RPMI7951 (cell line): ENCODE measurements around the gene WNT5B. TPM values are rescaled to one million over a fixed set of nuclear protein-coding genes. Genes with fewer than 3 reads are reported as not detected.
A peak's percentile ranks its signal among the peaks of the same experiment; 100 is the strongest.
"Not testable (repeated sequence)": the region's sequence is repeated elsewhere in the genome, so short reads cannot be mapped to it uniquely, and the experiment has no call there.

Experiments
- DNase-seq: peaks from one replicate; pipeline ENCODE4 v3.0.0-alpha.2; 2012; ENCODE audit warnings: low read depth
- total RNA-seq: library from RNA; depleted of rRNA; stranded (reverse); fragments of >200 nt; shearing (Covaris generic); gene quantifications from 2 replicates; pipeline ENCODE4 v1.2.3, GENCODE V29; 2014

Gene WNT5B
- total RNA-seq, 1 experiment from 2014 or later: 42.9 TPM

- no peak for DNase-seq
These were observed 30.3 kb upstream of the WNT5B start for GRCh38 chr12:1598757-1599156.

- not testable (repeated sequence) for DNase-seq
These were observed 26.3 kb upstream of the WNT5B start for GRCh38 chr12:1602706-1603105.

GRCh38 chr12:1603269-1603993 lies 25.6 kb upstream of the WNT5B start:
- DNase-seq: no peak

- DNase-seq: no peak
These were observed 24.6 kb upstream of the WNT5B start for GRCh38 chr12:1604464-1604863.

- DNase-seq: peak; percentile 82
These were observed 23.7 kb upstream of the WNT5B start for GRCh38 chr12:1605129-1606020.

GRCh38 chr12:1606021-1606622 lies 22.9 kb upstream of the WNT5B start:
- peak; percentile 93 for DNase-seq

- no peak for DNase-seq
These were observed 20.9 kb upstream of the WNT5B start for GRCh38 chr12:1607940-1608712.

GRCh38 chr12:1608713-1609119 lies 20.3 kb upstream of the WNT5B start:
- DNase-seq: no peak

- DNase-seq: no peak
These were observed 18.9 kb upstream of the WNT5B start for GRCh38 chr12:1610072-1610643.

- DNase-seq: peak; percentile 90
These were observed 17.0 kb upstream of the WNT5B start for GRCh38 chr12:1611803-1612572.

GRCh38 chr12:1613860-1614259 lies 15.2 kb upstream of the WNT5B start:
- DNase-seq: no peak

GRCh38 chr12:1614360-1614759 lies 14.7 kb upstream of the WNT5B start:
- no peak for DNase-seq

- DNase-seq: peak; percentile 52
These were observed 12.6 kb upstream of the WNT5B start for GRCh38 chr12:1616233-1617066.

- DNase-seq: peak; percentile 52
These were observed 10.5 kb upstream of the WNT5B start for GRCh38 chr12:1618489-1618888.

- no peak for DNase-seq
These were observed 9.9 kb upstream of the WNT5B start for GRCh38 chr12:1619159-1619558.

- DNase-seq: peak; percentile 42
These were observed 9.4 kb upstream of the WNT5B start for GRCh38 chr12:1619587-1619986.

- DNase-seq: no peak
These were observed 8.9 kb upstream of the WNT5B start for GRCh38 chr12:1620092-1620491.

GRCh38 chr12:1622406-1622805 lies 6.6 kb upstream of the WNT5B start:
- DNase-seq: no peak

GRCh38 chr12:1629338-1630132 lies 504 bp downstream of the WNT5B start:
- DNase-seq: peak; percentile 19
